ENCODE data around the gene ST3GAL2. TPM values are rescaled to one million over a fixed set of nuclear protein-coding genes. Genes with fewer than 3 reads are reported as not detected.
"Not testable (repeated sequence)": the region's sequence is repeated elsewhere in the genome, so short reads cannot be mapped to it uniquely, and the experiment has no call there.

The ST3GAL2 gene
- total and polyA plus RNA-seq, 8 donors: 2.6 to 51.3 (median 11.7) TPM

DNA sequence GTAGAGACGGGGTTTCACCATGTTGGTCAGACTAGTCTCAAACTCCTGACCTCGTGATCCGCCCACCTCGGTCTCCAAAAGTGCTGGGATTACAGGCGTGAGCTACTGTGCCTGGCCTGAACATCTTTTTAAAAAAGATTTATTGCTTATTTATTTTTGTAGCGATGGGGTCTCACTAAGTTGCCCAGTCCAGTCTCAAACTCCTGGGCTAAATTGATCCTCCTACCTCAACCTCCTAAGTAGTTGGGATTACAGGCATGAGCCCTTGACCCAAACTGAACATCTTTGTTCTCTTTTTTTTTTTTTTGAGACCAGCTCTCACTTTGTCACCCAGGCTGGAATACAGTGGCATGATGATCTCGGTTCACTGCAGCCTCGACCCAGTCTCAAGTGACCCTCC, 64.7 kb downstream of the ST3GAL2 start:
- TF ChIP-seq EP300 (IDR thresholded peaks at IDR 0.05) (no peak), POLR2A (IDR thresholded peaks at IDR 0.05) (no peak), POLR2AphosphoS5 (IDR thresholded peaks at IDR 0.05) (no peak)
- TF ChIP-seq, protein P1, sequence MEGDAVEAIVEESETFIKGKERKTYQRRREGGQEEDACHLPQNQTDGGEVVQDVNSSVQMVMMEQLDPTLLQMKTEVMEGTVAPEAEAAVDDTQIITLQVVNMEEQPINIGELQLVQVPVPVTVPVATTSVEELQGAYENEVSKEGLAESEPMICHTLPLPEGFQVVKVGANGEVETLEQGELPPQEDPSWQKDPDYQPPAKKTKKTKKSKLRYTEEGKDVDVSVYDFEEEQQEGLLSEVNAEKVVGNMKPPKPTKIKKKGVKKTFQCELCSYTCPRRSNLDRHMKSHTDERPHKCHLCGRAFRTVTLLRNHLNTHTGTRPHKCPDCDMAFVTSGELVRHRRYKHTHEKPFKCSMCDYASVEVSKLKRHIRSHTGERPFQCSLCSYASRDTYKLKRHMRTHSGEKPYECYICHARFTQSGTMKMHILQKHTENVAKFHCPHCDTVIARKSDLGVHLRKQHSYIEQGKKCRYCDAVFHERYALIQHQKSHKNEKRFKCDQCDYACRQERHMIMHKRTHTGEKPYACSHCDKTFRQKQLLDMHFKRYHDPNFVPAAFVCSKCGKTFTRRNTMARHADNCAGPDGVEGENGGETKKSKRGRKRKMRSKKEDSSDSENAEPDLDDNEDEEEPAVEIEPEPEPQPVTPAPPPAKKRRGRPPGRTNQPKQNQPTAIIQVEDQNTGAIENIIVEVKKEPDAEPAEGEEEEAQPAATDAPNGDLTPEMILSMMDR (IDR thresholded peaks at IDR 0.05): no peak
- intact Hi-C loops (cut with DNase I; ENCODE audit: low total_unique reads): no loop called here
- H3K36me3 ChIP-seq: peaks cover 29 to 81% (median 76%) of the 10 kb centered on the region in 4 donors
- H3K27me3 ChIP-seq: no peaks in the 10 kb centered on the region
- no peak for DNase-seq
- 93 to 99% (median 94%) methylated on average over 8 of the region's 8 CpGs for WGBS, 5 donors
- no peaks in the 10 kb centered on the region for H3K9me3 ChIP-seq
- peak overlapping the region; percentile 25 to 58 (median 52) for H3K27ac ChIP-seq
- peaks cover 0 to 28% (median 20%) of the 10 kb centered on the region in 4 donors for H3K4me1 ChIP-seq
- H3K4me3 ChIP-seq: no peak overlapping the region

DNA sequence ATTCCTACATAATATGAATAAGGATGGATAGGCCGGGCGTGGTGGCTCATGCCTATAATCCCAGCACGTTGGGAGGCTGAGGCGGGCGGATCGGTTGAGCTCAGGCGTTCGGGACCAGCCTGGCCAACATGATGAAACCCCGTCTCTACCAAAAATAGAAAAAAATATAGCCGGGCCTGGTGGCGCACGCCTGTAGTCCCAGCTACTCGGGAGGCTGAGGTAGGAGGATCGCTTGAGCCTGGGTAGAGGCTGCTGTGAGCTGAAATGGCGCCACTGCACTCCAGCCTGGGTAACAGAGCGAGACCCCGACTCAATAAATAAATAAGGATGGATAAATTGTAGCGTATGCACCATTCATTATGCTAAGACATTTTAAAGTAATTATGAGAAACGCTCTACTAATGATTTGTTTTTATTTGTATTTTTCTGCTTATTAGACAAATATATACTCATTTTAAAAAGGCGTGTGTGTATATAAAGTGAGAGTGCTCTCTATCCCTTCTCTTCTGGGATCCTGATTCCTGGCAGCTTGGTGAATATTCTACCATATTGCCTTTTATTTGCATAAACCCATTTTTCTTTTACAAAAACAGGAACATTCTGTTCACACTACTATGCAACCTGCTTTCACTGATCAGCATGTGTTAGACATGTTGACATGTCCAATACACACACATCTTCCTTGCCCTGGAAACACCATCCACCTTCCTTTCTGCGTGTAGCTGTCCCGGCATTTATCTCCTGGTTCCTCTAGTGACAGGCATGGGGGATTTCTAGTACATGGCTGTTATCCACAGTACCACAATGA, 65.8 kb downstream of the ST3GAL2 start:
- TF ChIP-seq, protein P1 (IDR thresholded peaks at IDR 0.05): no peak
- TF ChIP-seq POLR2A (IDR thresholded peaks at IDR 0.05): no peak
- no peak for TF ChIP-seq EP300 (IDR thresholded peaks at IDR 0.05)
- no peak for TF ChIP-seq POLR2AphosphoS5 (IDR thresholded peaks at IDR 0.05)
- Histone ChIP-seq H3K27ac (no peak overlapping the region), H3K9me3 (no peaks in the 10 kb centered on the region), H3K36me3 (peaks cover 29 to 85% (median 82%) of the 10 kb centered on the region in 4 donors), H3K4me1 (peaks cover 0 to 26% (median 18%) of the 10 kb centered on the region in 4 donors), H3K4me3 (no peak overlapping the region), H3K27me3 (no peaks in the 10 kb centered on the region)
- no peak for DNase-seq
- WGBS, 5 donors: 93 to 97% (median 97%) methylated on average over 22 of the region's 22 CpGs
- intact Hi-C loops (cut with DNase I; ENCODE audit: low total_unique reads): no loop called here

DNA sequence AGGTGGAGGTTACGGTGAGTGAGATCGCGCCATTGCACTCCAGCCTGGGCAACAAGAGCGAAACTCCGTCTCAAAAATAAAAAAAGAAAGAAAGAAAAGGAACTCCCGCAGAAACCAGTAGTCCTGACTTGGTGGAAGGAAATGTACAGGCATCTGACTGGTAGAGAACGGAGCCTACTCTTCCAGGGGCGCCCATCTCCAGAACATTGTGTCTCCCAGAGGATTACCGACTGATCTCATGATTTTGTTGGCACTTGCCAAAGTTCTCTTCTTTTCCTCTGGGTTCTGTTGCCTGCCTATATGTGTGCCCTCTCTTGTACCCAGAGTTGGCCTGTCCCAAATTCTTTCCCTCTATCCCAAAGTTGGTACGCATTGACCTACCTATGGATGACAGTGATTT, 68.0 kb downstream of the ST3GAL2 start:
- TF ChIP-seq, protein P1 (IDR thresholded peaks at IDR 0.05): no peak
- TF ChIP-seq EP300 (IDR thresholded peaks at IDR 0.05): no peak
- TF ChIP-seq POLR2A (IDR thresholded peaks at IDR 0.05): no peak
- no peak for TF ChIP-seq POLR2AphosphoS5 (IDR thresholded peaks at IDR 0.05)
- peaks cover 0 to 24% (median 17%) of the 10 kb centered on the region in 4 donors for H3K4me1 ChIP-seq
- H3K27me3 ChIP-seq: no peaks in the 10 kb centered on the region
- H3K4me3 ChIP-seq: no peak overlapping the region
- intact Hi-C loops (cut with DNase I; ENCODE audit: low total_unique reads): no loop called here
- no peak for DNase-seq
- WGBS, 5 donors: 91 to 100% (median 93%) methylated on average over 10 of the region's 10 CpGs
- peaks cover 40 to 96% (median 95%) of the 10 kb centered on the region in 4 donors for H3K36me3 ChIP-seq
- no peak overlapping the region for H3K27ac ChIP-seq
- H3K9me3 ChIP-seq: no peaks in the 10 kb centered on the region

DNA sequence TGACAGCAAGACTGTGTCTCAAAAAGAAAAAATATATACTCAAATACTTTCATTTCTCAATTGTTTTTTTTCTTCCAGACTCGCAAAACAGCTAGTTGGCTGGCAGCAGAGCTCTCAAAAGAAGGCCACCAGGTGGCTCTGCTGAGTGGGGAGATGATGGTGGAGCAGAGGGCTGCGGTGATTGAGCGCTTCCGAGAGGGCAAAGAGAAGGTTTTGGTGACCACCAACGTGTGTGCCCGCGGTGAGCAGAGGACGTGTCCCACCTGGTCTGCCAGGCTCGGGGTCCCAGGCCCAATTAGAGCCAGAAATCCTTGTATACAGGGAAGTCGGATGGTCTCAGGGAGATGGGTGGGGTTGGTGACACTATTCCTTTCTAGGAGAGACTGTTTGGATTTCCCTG, 68.8 kb downstream of the ST3GAL2 start:
- H3K27me3 ChIP-seq; H3K27ac ChIP-seq; H3K9me3 ChIP-seq; H3K4me3 ChIP-seq; intact Hi-C loops (cut with DNase I; ENCODE audit: low total_unique reads): not testable (repeated sequence)
- DNase-seq: peak in 1 of 2 donors; percentile 32
- TF ChIP-seq, protein P1 (IDR thresholded peaks at IDR 0.05): peak in 4 of 7 experiments; percentile 41 to 63 (median 53)
- 33 to 43% (median 37%) methylated on average over 8 to 10 of the region's 10 CpGs for WGBS, 5 donors
- Histone ChIP-seq H3K4me1 (peaks cover 0 to 16% (median 12%) of the 10 kb centered on the region in 4 donors), H3K36me3 (peaks cover 48 to 96% (median 95%) of the 10 kb centered on the region in 4 donors)
